GM10266 (cell line): ENCODE measurements around the gene REV1.
A peak's percentile ranks its signal among the peaks of the same experiment; 100 is the strongest.
"Not testable (repeated sequence)": the region's sequence is repeated elsewhere in the genome, so short reads cannot be mapped to it uniquely, and the experiment has no call there.

Source experiments
- DNase-seq: peaks from one replicate; pipeline ENCODE4 v3.0.0; 2012; ENCODE audit errors: extremely low spot score
- CTCF ChIP-seq: IDR thresholded peaks from 2 replicates; pipeline ENCODE4 v1.5.1; 2012; ENCODE audit warnings: mild to moderate bottlenecking, low read depth; ENCODE audit not compliant: control insufficient read depth, insufficient read depth; ENCODE audit errors: missing control alignments

Gene REV1

GRCh38 chr2:99484205-99484604 lies 5.6 kb downstream of the REV1 start:
- DNase-seq: no peak
- TF ChIP-seq CTCF: no peak

DNA sequence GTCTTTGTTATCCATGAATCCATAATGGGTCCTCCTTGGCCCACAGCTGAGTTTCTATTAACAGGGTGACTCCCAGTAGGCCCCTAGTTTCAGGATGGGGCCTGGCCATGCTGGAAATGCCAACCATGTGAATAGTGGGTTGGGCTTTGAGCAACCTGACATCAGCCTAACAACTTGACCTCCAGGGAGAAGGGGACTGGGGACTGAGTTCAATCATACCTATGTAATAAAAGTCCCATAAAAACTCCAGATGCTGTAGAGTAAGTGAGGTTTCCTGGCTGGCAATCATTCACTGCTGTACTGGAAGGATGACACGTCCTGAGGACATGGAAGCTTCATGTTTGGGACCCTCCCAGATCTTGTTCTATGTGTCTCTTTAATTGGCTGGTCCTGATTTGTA lies 7.9 kb downstream of the REV1 start:
- no peak for TF ChIP-seq CTCF

DNA sequence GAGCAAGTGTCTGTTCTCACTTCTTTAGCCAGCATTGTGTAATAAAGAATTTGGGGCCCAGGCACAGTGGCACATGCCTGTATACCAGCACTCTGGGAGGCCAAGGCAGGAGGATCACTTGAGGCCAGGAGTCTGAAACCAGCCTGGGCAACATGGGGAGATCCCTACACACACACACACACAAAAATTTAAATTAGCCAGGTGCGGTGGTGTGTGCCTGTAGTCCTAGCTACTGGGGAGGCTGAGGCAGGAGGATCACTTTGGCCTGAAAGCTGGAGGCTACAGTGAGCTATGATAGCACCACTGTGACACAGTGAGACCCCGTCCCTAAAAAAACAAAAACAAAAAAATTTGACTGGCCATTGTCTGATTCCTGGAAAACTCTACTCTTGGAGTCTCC lies 8.3 kb downstream of the REV1 start:
- DNase-seq: no peak

More for the DNA sequence above, 7.9 kb downstream of the REV1 start:
- no peak for DNase-seq

GRCh38 chr2:99480390-99480789 lies 9.4 kb downstream of the REV1 start:
- peak; percentile 20 for DNase-seq
- TF ChIP-seq CTCF: no peak

More for the DNA sequence above, 8.3 kb downstream of the REV1 start:
- TF ChIP-seq CTCF: no peak

DNA sequence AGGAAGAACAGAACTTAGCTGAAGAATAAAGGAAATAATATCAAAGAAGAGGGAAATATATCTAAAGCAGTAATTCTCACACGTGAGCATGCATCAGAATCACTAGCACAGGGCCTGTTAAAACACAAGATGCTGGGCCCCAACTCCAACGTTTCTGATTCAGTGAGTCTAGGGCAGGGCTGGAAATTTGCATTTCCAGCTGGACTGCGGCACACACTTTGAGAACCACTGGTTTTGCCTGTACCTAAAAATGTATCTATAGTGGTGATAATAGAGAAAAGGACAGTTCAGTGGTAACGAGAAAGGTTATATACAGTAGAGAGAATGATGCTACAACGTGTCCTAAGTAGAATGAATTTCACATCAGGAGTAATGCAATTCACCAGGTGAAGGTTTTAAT lies 11.2 kb downstream of the REV1 start:
- no peak for TF ChIP-seq CTCF
- DNase-seq: no peak

DNA sequence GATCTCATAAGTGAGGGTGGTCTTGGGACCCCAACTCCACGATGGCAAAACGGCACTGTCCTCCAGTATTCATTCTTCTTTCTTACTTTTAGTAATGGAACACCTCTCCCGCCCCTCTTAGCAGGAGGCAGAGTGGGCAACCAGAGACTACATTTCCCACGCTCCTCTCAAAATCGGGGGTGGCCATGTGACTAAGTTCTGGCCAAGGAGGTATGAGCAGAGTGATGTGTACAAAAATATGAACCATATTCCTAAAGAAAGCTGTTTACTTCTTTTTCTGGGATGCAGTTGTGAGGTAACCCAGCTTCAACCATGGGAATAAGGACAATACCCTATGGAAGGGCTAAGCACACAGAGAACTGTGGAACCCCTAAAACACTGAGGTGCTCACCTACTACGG lies 12.8 kb downstream of the REV1 start:
- TF ChIP-seq CTCF: no peak
- no peak for DNase-seq

- no peak for DNase-seq
- no peak for TF ChIP-seq CTCF
Measured at GRCh38 chr2:99476629-99477028, 13.2 kb downstream of the REV1 start.

- not testable (repeated sequence) for DNase-seq
Measured at GRCh38 chr2:99475095-99475494, 14.7 kb downstream of the REV1 start.
